IPS DF 6.9 (cell line): Measurements from ENCODE around the gene RAD51B.

ENCODE experiments used
- DNase-seq: peaks from one replicate; pipeline ENCODE4 v3.0.0-alpha.2; 2013; ENCODE audit warnings: low read depth, low spot score
- H3K27ac ChIP-seq: one replicate; pipeline ENCODE4 v1.5.1; 2013; ENCODE audit warnings: low read length, control low read depth
- H3K27me3 ChIP-seq: 2 replicates; pipeline ENCODE4 v1.6.1; 2013; ENCODE audit warnings: mild to moderate bottlenecking, low read length; ENCODE audit not compliant: control insufficient read depth, insufficient read depth
- H3K36me3 ChIP-seq: 2 replicates; pipeline ENCODE4 v1.6.1; 2013; ENCODE audit warnings: low read length; ENCODE audit not compliant: control insufficient read depth, insufficient read depth
- H3K4me1 ChIP-seq: 2 replicates; pipeline ENCODE4 v1.6.1; 2013; ENCODE audit warnings: low read length; ENCODE audit not compliant: control insufficient read depth, insufficient read depth
- H3K4me3 ChIP-seq: 2 replicates; pipeline ENCODE4 v1.5.1; 2013; ENCODE audit warnings: mild to moderate bottlenecking, low read length
- H3K9me3 ChIP-seq: 2 replicates; pipeline ENCODE4 v1.6.1; 2013; ENCODE audit warnings: low read length, inconsistent platforms; ENCODE audit not compliant: control insufficient read depth, insufficient read depth
- whole genome bisulfite sequencing: extraction: QIAGEN DNeasy Blood & Tissue Kit; methylation state at CpG from one replicate; pipeline ENCODE4 v1.1.7; 2013; ENCODE audit warnings: mixed read lengths, missing lambda C conversion rate; ENCODE audit not compliant: insufficient read length, insufficient coverage; 5-methylcytosine and 5-hydroxymethylcytosine counted together

RAD51B gene

GRCh38 chr14:68677901-68678300 lies 858.3 kb downstream of the RAD51B start:
- Histone ChIP-seq H3K27me3 (no peaks in the 10 kb centered on the region), H3K36me3 (no peaks in the 10 kb centered on the region), H3K4me3 (no peak overlapping the region), H3K4me1 (peaks cover 2% of the 10 kb centered on the region; the same call in 1 of the 2 replicates), H3K27ac (no peak overlapping the region), H3K9me3 (no peaks in the 10 kb centered on the region)
- WGBS = no CpG with 5 or more reads among the region's 11 CpGs
- DNase-seq = no peak

GRCh38 chr14:68678471-68678870 lies 858.9 kb downstream of the RAD51B start:
- H3K9me3 ChIP-seq = no peaks in the 10 kb centered on the region
- WGBS = no CpG with 5 or more reads among the region's 1 CpG
- no peaks in the 10 kb centered on the region for H3K36me3 ChIP-seq
- H3K4me1 ChIP-seq = peaks cover 2% of the 10 kb centered on the region; the same call in 1 of the 2 replicates
- no peak for DNase-seq
- H3K27ac ChIP-seq = no peak overlapping the region
- H3K4me3 ChIP-seq = no peak overlapping the region
- H3K27me3 ChIP-seq = no peaks in the 10 kb centered on the region

GRCh38 chr14:68679301-68679700 lies 859.7 kb downstream of the RAD51B start:
- Histone ChIP-seq H3K36me3 (no peaks in the 10 kb centered on the region), H3K4me1 (peaks cover 2% of the 10 kb centered on the region; the same call in 1 of the 2 replicates), H3K9me3 (no peaks in the 10 kb centered on the region), H3K27ac (no peak overlapping the region), H3K27me3 (no peaks in the 10 kb centered on the region), H3K4me3 (no peak overlapping the region)
- no peak for DNase-seq

DNA sequence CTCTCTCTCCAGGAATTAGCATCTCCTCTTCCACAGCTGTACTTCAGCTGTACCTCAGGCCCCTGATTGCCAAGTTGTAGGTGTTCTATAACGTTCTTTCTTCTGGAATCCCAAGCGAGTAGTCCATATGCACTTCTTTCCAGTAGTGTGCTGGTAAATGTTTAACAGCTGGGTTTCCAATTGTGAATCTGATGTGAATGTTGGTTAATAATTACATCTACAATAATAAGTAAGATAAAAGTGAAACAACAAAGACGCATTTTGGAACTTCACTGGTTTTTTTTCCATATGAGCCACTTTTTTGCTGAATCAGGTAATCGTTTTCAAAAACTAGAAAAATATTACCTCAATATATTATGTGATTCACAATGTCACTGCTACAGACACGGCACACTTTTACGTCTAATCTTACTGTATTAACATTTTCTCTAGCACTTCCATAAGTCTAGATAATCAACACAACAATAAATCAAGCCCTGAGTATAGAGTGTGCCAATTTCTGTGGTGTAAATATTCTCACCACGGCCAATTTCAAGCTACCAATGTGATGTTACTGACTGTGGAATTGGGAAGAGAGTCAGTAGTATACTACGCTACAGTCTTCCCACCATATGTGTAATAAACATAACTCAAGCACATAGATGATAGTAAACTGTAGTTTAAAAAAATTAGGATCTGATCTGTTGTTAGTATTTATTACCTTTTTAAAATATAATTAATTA lies 860.3 kb downstream of the RAD51B start:
- WGBS = no CpG with 5 or more reads among the region's 8 CpGs
- H3K9me3 ChIP-seq = no peaks in the 10 kb centered on the region
- H3K4me3 ChIP-seq = no peak overlapping the region
- H3K36me3 ChIP-seq = no peaks in the 10 kb centered on the region
- peaks cover 2% of the 10 kb centered on the region; the same call in 1 of the 2 replicates for H3K4me1 ChIP-seq
- no peaks in the 10 kb centered on the region for H3K27me3 ChIP-seq
- no peak for DNase-seq
- H3K27ac ChIP-seq = no peak overlapping the region

DNA sequence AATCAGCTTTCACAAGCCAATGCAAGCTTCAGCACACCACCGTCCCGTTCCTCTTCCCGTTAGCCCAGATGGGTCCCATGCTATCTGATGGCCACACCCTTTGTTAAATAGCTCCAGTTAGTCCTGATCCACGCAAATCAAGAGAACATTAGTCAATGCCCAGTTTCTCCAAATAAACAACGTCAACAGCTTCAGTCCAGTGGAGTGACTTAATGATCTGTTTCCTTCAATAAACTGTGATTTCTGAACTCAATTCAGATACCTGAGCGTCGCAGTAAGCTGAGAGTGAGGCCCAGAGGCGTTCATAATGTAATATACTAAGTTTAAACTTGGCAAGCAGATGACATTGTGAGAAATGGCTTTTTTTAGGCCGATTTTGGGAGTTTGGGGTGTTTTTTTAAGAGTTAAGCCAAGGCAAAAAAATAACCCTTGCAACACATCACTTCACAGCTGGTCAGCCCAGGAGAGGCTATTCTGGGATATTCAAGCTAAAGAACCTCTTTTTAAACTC lies 861.0 kb downstream of the RAD51B start:
- Histone ChIP-seq H3K27me3 (no peaks in the 10 kb centered on the region), H3K4me1 (peaks cover 2% of the 10 kb centered on the region; the same call in 1 of the 2 replicates), H3K36me3 (no peaks in the 10 kb centered on the region), H3K27ac (no peak overlapping the region), H3K9me3 (no peaks in the 10 kb centered on the region), H3K4me3 (no peak overlapping the region)
- DNase-seq = no peak
- no CpG with 5 or more reads among the region's 9 CpGs for WGBS

DNA sequence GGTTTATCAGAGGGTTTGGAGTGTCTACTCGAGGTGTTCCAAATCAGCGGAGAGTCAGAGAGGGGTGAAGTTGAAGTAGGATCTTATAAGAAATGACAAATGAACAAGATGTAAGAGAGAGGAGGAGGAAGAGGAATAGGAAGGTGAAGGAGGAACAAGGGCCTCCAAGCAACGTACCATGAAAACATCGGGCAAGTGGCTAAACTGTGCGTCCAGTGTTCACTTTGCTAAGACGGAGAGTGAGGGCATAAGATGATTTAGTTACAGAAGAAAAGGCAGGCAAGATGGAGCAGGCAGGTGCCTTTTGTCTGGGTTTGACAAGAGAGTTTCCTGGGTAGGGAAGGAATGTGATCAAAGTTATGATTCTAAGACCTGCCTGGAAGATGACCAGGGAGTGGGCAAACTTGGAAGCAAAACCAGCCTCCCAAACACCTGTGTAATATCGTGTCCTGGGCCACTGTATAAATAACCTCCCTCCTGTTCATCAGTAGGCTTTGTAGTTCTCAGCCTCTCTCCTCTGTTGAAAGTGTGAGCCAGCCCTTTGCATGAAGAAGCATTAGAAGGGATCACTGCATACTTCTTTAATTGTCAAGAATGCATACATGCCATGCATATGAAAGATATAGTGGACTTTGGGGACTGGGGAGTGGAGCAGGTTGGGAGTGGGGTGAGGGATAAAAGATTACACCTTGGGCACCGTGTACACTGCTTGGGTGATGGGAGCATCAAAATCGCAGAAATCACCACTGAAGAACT lies 861.9 kb downstream of the RAD51B start:
- no peaks in the 10 kb centered on the region for H3K36me3 ChIP-seq
- no peak overlapping the region for H3K4me3 ChIP-seq
- WGBS = no CpG with 5 or more reads among the region's 9 CpGs
- no peak for DNase-seq
- no peaks in the 10 kb centered on the region for H3K27me3 ChIP-seq
- no peak overlapping the region for H3K27ac ChIP-seq
- H3K9me3 ChIP-seq = no peaks in the 10 kb centered on the region
- H3K4me1 ChIP-seq = peaks cover 2% of the 10 kb centered on the region; the same call in 1 of the 2 replicates

DNA sequence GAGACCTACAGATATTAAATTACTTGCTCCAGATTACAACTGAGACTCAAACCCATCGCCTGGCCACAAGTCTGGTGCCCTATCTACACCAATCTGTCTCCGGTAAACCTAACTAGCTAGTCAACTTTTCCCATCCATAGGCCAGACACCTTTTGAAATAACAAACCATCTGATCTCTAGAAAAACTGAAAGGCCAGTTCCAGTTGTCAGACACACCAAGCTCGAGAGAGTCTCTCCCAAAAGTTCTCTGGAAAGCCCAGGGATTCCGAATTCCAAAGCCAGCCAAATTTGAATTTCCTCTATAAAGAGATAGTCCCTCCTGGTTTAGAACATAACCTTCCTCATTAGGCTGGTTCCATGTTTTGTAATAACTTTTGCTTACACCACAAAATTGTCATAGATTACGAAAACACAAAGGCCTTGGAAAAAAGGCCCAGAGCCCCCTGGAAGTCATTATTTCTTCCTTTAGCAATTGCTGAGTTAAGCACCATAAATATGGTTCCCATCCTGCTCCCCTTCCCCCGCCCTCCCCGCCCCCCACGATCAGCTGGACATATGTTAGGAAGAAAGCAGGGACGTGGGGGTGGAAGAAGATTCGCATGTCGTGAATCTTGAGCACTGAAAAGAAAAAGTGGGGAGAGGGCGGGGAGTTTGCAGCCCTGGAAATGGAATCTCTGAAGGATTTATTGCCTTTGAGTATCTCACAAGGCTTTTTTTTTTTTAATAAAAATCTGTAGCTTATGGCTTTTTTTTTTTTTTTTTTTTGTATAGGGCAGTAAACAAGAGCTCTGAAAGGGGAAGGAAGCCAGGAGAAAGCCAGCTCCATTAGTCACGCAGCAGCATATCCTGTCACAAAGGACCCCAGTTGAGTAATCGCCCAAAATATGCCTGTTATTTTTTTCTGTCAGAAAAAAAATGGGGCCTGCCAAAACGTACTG lies 862.9 kb downstream of the RAD51B start:
- no peak for DNase-seq
- H3K4me1 ChIP-seq = peaks cover 2% of the 10 kb centered on the region; the same call in 1 of the 2 replicates
- H3K27me3 ChIP-seq = no peaks in the 10 kb centered on the region
- no CpG with 5 or more reads among the region's 15 CpGs for WGBS
- no peak overlapping the region for H3K4me3 ChIP-seq
- no peak overlapping the region for H3K27ac ChIP-seq
- no peaks in the 10 kb centered on the region for H3K36me3 ChIP-seq
- no peaks in the 10 kb centered on the region for H3K9me3 ChIP-seq

DNA sequence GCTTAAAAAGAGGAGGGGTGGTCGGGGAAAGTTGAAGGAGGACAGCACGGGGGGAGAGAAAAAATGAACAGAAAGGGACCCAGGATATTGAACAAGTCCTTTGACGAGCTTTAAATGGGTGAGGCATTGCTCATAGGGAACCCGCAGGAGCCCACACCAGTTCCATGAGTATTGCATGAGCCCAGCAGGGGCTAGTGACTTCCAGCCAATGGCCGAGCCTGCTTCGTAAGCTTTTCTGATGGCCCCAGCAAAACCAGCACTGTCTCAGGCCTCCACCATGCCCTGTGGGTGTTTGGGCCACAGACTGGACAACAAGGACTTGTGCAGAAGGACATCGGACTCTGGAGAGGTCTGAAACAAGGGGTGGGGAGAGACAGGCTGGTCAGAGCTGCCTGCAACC lies 863.7 kb downstream of the RAD51B start:
- no peak for DNase-seq
- no peaks in the 10 kb centered on the region for H3K9me3 ChIP-seq
- no peak overlapping the region for H3K4me3 ChIP-seq
- no CpG with 5 or more reads among the region's 7 CpGs for WGBS
- peaks cover 2% of the 10 kb centered on the region; the same call in 1 of the 2 replicates for H3K4me1 ChIP-seq
- H3K36me3 ChIP-seq = no peaks in the 10 kb centered on the region
- no peaks in the 10 kb centered on the region for H3K27me3 ChIP-seq
- H3K27ac ChIP-seq = no peak overlapping the region

DNA sequence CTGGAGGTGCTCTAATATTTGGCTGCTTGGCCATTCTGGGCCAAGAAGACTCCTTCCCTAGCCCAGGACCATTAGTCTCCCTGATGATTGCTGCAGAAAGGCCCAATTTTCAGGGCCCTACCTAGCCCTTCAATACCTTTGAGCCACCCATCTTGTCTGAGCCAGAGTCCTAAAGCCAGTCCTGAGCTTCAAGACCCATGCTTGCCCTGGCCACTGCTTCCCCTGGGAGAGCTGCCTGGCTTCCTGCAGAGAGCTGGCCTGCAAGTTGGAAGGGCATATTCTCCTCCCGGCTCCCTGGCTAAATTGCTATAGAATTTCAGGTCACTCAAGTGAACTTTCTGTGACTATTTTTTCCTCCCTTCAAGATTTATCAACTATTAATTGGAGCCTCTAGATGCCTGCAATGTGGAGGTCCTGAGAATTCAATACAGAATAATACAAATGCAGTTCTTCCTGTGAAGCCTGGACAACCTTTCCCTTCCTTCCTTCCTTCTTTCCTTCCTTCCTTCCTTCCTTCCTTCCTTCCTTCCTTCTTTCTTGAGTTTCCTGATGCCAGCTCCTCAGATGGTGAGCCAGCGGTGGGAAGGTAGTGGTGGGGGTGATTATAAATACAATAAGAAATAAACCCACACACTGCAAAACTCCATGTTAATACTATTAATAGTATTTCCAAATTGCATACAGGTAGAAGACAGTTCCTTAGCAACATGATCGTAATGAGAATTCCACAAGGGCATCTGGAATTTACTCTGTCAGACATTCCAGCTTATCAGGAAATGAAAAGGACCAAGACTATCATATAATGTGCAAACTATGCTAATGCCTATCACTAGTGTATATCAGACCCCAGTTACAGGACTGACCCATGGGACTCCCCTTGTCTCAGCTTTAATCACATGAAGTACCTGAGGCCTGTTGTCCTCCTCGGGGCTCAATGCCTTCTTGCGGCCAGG lies 865.2 kb downstream of the RAD51B start:
- no peaks in the 10 kb centered on the region for H3K27me3 ChIP-seq
- H3K36me3 ChIP-seq = 0 out of 2 replicates have a peak, but pooled peaks cover 2% of the 10 kb centered on the region
- no CpG with 5 or more reads among the region's 5 CpGs for WGBS
- no peaks in the 10 kb centered on the region for H3K9me3 ChIP-seq
- H3K4me1 ChIP-seq = peaks cover 5% of the 10 kb centered on the region; the same call in 1 of the 2 replicates
- H3K4me3 ChIP-seq = no peak overlapping the region
- no peak for DNase-seq
- no peak overlapping the region for H3K27ac ChIP-seq
